Hepatocyte (in vitro differentiated cells): ENCODE results near the gene TTC9B.

Experiments used
- CTCF ChIP-seq: fragments of 200-600 bp; sonication (generic); IDR thresholded peaks from 2 replicates; pipeline ENCODE4 v1.5.1; 2016; ENCODE audit warnings: antibody characterized with exemption, mild to moderate bottlenecking; ENCODE audit not compliant: poor library complexity
- EZH2 ChIP-seq: fragments of 200-600 bp; sonication (generic); IDR thresholded peaks from 2 replicates; pipeline ENCODE4 v1.6.1; 2016; ENCODE audit warnings: antibody characterized with exemption, mild to moderate bottlenecking, borderline replicate concordance
- EZH2phosphoT487 ChIP-seq: fragments of 200-600 bp; sonication (generic); IDR thresholded peaks from one replicate; pipeline ENCODE4 v1.6.1; 2018; ENCODE audit warnings: antibody characterized with exemption, mild to moderate bottlenecking, low read depth, moderate library complexity; ENCODE audit not compliant: unreplicated experiment, severe bottlenecking

GRCh38 chr19:40193587-40193849 is 24.7 kb downstream of the TTC9B start:
- TF ChIP-seq CTCF (no peak), EZH2 (no peak), EZH2phosphoT487 (no peak)
